Activated CD4-positive, alpha-beta T cell treated with anti-CD3 and anti-CD28 coated beads, Interleukin-2, amount 50 U/mL, for 48 hours (primary cell): ENCODE results near the gene AUNIP.

Experiments
- DNase-seq, 2 experiments: peaks; one replicate each; pipeline ENCODE4 v3.0.0-alpha.2; 2020

Gene AUNIP, protein sequence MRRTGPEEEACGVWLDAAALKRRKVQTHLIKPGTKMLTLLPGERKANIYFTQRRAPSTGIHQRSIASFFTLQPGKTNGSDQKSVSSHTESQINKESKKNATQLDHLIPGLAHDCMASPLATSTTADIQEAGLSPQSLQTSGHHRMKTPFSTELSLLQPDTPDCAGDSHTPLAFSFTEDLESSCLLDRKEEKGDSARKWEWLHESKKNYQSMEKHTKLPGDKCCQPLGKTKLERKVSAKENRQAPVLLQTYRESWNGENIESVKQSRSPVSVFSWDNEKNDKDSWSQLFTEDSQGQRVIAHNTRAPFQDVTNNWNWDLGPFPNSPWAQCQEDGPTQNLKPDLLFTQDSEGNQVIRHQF

DNA sequence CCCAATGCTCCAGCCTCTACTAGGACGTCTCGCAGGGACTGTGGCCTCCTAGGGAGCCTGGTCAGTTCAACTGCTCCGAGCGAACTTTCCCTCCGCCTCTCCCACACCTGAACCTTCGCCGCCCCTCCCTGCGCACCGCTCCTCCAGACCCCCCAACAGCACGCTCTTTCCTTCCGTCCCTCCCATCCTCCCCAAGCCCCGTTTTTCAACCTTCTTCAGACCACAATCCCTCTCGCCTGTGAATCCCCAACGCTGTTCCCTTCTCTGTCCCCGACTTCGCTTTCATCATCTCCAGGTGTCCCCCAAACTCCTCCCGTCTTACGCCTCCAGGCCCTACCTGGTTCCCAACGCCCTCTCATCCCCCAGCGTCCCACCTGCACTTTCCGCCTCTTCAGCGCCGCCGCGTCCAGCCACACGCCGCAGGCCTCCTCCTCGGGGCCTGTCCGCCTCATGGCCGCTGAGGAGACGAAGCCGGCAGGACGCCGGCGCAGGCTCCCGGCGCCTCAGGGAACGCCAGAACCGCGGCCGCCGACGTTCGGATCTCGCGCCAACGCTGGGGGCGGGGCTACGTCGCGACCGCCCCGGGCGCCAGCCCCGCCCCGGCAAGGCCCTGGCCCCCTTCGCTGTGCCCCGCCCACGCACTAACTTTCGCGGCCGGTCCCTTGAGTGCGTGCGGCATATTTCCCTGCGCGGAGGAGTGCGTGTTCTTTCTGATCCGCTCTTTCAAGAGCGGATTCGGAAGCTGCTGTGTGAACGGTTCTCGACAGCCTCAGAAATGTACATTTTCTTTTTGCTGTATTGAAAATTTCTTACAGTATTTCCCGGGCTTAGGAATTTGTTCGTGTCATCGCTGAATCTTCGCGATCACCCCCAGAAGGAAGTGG is at the start of gene AUNIP:
TSS of gene AUNIP (minus strand) at position 552 of the 884 bp plus-strand sequence. CDS start at position 452, 100 bp downstream.
- peak; percentile 89 to 91 for DNase-seq

- no peak for DNase-seq
Measured at GRCh38 chr1:25909040-25909439, 49.8 kb upstream of the AUNIP start.

DNA sequence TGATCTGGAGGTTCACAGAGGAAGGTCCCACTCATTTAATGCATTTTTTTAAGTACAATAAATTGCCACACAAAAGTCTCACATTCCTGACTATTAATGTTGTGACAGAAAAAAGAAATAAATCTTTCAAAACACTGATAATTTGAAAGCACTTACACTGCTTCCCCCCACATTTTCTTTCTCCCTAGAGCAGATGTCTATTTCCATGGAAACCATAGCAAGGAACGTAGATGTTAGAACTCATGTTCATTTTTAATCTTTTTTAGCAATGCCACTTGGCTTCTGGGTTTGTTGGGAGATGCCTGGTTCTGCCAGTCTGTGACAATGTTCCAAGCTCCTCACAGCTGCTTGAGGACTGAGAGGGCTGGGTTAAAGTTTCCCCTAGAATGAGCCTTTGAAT is 48.9 kb upstream of the AUNIP start:
- no peak for DNase-seq

- DNase-seq = no peak
Measured at GRCh38 chr1:25907601-25908000, 48.3 kb upstream of the AUNIP start.

DNA sequence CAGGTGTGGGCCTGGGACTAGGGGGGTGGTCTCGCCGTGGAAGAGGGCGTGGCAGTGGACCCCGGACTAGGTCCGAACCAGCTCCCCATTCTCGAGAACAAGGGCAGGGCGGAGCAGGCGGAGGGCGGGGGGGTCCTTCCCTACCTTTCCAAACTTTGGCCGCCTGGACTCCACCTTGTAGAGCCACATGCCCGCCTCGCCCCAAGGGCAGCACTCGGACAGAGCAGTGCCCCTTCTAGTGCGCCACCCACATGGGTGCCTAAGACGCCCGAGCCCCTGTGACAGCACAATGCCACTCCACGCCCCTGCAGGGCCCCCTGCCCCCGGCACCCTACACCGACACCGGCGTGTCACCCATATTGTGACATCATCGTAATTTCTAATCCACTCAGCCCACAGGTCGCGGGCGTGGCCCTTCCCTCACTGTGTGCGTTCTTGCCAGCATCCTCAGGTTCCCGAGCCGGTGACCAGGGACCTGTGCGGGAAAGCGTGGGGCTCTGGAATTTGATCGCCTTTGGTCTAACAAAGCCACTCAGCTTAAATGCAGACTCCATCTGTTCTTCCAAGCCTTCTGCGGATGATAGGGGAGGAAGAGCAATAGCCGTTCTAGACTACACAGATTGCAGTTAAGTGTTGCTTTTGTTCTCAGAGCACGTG is 47.5 kb upstream of the AUNIP start:
- peak; percentile 26 to 40 for DNase-seq

DNA sequence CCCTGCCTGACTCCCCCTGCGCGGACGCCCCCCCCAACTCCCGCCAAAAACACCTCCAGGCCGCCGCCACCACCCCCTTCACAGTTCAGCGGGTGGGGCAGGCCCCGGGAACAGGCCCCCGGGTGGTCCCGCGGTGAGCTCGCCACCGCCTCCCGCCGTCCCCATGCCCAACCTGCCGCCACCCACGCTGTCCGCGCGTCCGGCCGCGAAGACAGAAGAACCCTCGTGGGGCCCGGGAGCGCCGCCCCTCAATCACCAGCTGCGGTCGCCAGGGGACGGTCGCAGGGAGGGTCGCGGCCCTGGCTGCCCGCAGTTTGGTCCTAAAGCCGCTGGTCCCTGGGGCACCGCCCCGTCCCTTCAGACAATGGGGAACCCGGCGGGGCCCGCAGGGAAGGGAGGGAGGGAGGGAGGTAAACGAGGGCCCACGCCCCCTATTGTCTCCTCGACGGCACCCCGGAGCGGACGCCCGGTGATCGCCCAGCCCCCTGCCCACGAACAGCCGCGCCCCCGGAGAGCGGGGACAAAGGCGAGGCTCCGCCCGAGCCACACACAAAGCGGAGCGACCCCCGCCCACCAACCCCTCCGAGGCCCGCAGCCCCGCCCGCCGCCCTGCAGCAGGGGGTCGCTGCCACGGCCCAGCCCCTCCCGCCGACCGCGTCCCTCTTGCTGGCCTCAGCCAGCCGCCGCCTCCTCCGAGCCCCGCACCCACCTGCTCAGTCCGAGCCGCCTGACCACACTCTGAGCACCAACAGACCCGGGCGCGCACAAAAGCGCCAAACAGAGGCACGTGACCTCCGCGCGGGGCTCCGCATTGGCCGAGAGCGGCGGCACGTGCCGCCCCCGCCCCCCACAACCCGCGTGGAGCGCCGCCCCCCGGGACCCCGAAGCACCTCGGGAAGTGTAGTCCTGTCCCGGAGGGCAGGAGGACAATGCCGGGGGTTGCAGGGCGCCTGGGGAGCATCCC is 46.7 kb upstream of the AUNIP start, which contains the start of gene STMN1:
TSS of gene STMN1 (minus strand) at position 740 of the 964 bp plus-strand sequence. CDS start 1,743 bp downstream, outside the sequence.
- peak; percentile 92 to 94 for DNase-seq

GRCh38 chr1:25904943-25905679 is 45.9 kb upstream of the AUNIP start:
- DNase-seq = peak; percentile 99

DNA sequence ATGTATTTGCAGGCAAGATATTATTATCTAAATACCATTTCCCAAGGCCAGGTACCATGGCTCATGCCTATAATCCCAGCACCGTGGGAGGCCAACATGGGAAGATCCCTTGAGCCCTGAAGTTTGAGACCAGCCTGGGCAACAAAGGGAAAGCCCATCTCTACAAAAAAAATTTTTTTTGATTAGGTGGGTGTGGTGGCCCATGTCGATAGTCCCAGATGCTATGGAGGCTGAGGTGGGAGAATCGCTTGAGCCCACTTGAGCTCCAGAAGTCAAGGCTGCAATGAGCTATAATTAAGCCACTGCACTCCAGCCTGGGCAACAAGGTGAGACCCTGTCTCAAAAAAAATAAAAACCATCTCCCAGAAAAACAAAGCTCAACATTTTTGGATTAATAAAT is 44.7 kb upstream of the AUNIP start:
- DNase-seq = no peak

DNA sequence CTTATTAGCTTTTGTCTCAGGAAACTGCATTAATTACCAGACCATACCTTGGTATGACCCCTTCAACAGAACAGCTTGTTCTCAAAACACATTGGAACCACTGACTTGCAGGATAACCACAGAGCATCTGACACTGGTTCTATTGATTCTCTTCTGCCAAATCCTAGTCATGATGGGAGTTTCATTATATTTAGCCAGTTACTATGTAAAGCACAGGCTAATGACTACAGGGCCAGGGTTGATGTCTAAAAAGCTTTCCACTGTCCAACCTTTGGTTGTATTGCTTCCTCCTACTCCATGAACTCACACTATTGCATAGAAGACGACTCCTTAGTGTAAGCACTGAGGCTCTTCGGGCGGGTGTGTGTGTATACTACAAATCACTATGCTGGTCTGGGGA is 43.2 kb upstream of the AUNIP start:
- no peak for DNase-seq

DNA sequence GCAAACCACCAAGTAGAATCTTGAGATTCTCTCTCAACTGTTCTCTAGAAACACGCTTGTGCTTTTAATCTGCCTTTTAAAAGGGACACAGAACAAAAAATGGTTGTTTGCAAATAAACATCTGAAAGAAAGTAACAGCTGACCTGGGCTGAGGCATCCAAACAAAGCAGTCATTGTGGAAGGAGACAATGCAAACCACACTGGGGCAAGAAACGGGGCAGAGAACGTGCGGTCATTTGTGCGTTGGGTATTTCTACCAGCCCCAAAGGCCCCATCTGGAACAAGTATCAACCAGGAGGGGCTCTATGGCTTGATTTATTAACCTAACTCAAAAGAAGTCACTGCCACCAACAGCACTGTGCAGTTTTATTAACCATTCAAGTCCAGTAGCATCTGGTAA is 41.0 kb upstream of the AUNIP start:
- DNase-seq = no peak

DNA sequence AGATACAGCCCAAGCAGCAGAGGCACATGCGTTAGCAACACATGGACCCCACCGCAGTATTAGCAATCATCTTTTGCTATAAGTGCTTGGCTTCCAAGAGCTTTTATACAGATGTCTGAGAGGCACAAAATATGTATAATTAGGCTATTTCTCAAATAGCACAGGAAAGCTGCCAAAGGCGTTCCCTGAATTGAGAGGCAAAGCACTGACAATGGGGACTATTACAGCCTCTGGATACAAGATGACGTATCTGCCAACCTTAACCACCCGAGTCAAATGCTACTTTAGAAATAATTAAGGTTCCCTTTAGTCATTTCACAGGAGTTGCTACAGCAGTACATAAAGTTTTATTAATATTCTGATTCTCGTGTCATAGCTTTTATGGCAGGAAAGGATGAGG is 40.5 kb upstream of the AUNIP start:
- no peak for DNase-seq

DNA sequence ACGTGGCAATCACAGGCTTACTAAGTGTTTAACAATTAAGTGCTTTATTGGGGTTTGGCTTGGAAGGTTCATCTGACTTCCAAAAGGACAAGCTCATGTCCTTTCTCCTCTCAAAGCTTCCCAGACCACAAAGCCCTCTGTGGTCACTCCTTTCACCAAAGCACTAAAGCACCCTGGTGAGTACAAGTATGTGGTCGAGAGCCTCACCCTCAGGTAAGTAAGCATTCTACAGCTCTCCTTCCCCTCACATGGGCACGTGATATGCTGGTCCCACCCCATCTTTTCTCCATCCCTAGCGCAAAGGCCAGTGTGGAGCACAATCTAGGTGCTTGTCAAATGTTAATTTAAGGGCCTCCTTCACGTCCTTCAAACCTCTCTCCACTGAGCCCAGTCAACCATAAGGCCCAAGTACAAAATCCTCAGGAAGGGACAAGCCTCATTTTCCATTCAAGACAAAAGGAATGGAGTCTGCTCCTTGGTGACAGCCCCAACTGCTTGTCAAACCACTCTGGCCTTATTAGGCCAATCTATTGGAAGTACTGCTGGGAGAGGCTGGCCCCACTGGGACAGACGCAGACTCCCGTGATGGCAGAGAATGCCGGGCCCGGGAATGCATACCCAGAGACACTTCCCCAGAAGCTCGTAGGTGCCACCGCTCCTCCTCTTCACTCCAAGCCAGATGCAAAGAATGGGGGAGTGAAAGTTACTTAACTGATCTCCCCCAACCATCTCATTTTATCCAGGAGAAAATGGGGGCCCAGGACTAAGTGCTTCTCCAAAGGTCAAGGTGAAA is 39.2 kb upstream of the AUNIP start:
- DNase-seq = no peak

DNA sequence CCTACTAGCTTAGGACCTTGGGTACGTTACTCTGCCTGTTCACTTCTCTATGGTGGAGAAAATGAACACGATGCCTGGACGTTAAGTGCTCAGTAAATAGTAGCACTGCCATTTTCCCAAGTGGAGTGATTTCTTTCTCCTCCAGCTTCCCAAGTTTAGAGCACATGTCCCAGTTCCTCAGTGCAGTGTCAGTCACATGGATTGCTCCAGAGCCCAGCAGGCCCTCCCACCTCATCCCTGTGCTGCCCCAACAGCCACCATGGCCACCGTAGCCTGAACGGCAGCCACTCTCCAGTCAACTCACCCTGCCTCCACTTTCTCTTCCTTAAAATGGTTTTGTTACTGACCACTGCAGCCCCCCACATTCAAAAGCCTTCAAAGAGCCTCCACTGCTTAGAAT is 38.5 kb upstream of the AUNIP start:
- no peak for DNase-seq

- no peak for DNase-seq
Measured at GRCh38 chr1:25896266-25896665, 37.0 kb upstream of the AUNIP start.

- peak; percentile 85 to 90 for DNase-seq
Measured at GRCh38 chr1:25895365-25895990, 36.2 kb upstream of the AUNIP start.

DNA sequence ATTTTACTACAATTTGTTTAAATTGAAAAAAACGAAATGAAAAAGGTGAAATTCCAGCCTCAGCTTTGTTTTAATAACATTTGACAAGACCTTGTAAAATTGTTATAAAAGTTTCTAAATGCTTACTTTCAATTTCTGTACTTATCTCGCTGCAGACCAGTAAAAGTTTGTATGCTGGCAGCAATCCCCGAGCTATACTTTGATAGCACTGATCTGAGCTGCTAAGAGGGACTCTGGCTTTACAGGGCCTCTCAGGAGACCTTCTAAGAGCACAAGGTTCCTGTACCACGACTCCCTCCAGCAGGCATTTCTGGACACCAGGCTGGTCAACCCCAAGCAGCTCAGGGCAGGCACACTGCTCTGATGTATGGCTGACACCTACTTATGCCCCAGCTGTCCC is 33.9 kb upstream of the AUNIP start:
- no peak for DNase-seq

DNA sequence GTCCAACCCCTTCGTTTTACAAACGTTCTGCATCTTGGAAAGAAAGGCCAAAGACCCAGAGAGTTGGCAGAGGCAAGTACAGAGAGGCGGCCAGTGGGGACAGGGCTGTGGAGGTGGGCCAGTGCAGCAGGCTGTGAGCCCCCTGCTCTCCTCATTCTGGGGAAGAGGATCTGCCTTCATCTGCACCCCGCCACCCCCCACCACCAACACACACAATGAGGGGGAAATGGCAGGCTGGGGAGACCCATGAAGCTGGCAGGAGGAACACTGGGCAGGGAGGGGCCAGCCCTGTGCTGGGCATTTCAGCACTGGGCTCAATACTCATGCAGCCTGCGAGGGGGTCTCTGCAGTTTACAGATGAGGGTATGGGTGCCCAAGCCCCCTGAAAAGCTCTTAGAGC is 32.3 kb upstream of the AUNIP start:
- no peak for DNase-seq

GRCh38 chr1:25890239-25891034 is 31.2 kb upstream of the AUNIP start:
- no peak for DNase-seq

DNA sequence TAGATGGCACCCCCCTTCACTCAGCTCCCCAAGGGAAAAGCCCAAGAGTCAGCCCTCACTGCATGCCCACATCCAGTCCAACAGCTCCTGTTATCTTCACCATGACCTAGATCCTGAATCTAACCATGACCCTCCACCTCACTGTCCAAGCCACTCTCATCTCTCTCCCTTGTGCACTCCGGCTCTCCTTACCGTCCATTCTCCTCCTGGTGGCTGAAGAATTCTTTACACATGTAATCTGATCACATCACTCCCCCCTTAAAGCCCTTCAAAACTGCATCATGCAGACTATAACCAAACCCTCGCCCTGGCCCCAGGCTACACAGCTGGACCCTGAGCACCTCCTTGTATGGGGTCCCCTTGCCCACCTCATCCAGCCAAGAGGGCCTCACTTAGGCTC is 30.2 kb upstream of the AUNIP start:
- DNase-seq = no peak
